ENCODE measurements around the gene FGFRL1.

DNA sequence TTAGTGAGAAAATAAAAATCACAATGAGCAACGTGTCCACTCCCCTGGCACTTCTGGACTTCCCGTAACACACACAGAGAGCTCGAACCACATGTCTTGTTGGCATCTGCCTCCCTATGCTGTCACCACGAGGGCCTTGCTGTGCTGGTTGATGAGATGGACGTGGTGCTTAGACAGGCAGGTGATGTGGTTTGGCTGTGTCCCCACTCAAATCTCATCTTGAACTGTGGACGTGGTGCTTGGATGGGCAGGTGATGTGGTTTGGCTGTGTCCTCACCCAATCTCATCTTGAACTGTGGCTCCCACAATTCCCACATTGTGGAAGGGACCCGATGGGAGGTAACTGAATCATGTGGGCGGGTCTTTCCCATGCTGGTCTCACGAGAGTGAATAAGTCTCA, 40.0 kb downstream of the FGFRL1 start:
- no peak for TF ChIP-seq EP300 (IDR thresholded peaks at IDR 0.05)
- TF ChIP-seq, protein P1, sequence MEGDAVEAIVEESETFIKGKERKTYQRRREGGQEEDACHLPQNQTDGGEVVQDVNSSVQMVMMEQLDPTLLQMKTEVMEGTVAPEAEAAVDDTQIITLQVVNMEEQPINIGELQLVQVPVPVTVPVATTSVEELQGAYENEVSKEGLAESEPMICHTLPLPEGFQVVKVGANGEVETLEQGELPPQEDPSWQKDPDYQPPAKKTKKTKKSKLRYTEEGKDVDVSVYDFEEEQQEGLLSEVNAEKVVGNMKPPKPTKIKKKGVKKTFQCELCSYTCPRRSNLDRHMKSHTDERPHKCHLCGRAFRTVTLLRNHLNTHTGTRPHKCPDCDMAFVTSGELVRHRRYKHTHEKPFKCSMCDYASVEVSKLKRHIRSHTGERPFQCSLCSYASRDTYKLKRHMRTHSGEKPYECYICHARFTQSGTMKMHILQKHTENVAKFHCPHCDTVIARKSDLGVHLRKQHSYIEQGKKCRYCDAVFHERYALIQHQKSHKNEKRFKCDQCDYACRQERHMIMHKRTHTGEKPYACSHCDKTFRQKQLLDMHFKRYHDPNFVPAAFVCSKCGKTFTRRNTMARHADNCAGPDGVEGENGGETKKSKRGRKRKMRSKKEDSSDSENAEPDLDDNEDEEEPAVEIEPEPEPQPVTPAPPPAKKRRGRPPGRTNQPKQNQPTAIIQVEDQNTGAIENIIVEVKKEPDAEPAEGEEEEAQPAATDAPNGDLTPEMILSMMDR (IDR thresholded peaks at IDR 0.05), result no peak
- no peak for TF ChIP-seq POLR2A (IDR thresholded peaks at IDR 0.05)
